ENCODE measurements around the gene SNORC.

DNA sequence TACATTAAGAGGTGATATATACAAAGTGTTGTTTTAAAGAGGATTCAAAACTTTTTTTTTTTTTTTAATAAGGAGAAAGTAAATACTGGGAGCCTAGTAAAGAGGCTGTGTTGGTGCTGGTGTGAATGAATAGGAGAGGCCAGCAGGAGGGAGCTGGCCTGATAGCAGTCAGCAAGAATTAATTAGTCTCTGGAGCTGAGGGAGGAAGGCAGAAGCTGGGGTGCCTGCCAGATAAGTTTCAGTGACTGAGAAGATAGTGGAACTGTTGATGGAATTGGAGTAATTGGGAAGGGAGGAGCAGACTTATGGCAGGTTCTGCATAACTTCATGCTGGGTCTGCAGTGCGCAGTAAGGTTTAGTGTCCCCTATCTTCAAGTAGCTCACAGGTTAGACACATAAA, 36.2 kb upstream of the SNORC start:
- TF ChIP-seq, protein P1, sequence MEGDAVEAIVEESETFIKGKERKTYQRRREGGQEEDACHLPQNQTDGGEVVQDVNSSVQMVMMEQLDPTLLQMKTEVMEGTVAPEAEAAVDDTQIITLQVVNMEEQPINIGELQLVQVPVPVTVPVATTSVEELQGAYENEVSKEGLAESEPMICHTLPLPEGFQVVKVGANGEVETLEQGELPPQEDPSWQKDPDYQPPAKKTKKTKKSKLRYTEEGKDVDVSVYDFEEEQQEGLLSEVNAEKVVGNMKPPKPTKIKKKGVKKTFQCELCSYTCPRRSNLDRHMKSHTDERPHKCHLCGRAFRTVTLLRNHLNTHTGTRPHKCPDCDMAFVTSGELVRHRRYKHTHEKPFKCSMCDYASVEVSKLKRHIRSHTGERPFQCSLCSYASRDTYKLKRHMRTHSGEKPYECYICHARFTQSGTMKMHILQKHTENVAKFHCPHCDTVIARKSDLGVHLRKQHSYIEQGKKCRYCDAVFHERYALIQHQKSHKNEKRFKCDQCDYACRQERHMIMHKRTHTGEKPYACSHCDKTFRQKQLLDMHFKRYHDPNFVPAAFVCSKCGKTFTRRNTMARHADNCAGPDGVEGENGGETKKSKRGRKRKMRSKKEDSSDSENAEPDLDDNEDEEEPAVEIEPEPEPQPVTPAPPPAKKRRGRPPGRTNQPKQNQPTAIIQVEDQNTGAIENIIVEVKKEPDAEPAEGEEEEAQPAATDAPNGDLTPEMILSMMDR (IDR thresholded peaks at IDR 0.05) = no peak
- TF ChIP-seq POLR2AphosphoS5 (IDR thresholded peaks at IDR 0.05) (no peak), POLR2A (IDR thresholded peaks at IDR 0.05) (no peak)

Data from suprapubic skin (tissue), 4 donors.